ENCODE results near the gene ALG11.

DNA sequence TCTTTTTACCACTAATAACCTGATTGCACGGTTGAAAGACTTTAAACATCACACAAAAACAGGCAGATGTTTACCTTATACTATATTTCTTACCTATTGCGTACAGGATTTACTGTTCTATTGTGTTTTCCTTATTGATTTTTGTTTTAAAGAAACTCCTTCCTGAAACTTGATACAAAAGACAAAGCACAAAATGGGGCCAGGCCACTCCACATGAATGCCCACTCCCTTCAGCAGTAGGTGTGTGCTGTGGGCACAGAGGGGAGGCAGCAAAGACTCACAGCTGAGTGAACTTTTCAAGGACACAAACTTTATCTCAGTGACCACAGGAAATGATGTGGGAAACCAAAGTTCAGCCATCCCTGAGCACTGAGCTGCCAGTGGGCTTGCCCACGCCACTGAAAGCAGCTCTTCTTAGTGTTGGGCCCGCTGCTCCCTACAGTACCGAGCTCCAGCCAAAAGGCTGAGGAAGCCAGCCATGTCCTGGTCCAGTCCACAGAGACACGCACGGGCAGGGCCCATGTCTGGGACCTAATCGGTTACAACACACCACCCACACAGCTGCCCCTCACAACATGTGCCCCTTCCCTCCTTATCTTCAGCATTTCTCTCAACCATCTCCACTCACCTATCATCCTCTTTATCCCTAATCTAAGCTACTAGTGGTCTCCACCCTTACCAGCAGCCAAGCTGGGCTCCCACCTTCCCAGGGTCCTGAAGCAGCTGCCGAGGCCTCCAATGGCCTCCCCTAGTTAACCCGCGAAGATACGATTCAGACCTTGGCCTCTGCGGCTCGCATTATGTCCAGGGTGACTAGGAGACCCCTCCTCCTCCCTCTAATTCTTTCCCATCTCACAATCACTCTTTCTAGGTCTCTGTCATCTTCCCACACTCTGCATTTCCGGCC is 40.4 kb upstream of the ALG11 start:
- TF ChIP-seq, protein P1, sequence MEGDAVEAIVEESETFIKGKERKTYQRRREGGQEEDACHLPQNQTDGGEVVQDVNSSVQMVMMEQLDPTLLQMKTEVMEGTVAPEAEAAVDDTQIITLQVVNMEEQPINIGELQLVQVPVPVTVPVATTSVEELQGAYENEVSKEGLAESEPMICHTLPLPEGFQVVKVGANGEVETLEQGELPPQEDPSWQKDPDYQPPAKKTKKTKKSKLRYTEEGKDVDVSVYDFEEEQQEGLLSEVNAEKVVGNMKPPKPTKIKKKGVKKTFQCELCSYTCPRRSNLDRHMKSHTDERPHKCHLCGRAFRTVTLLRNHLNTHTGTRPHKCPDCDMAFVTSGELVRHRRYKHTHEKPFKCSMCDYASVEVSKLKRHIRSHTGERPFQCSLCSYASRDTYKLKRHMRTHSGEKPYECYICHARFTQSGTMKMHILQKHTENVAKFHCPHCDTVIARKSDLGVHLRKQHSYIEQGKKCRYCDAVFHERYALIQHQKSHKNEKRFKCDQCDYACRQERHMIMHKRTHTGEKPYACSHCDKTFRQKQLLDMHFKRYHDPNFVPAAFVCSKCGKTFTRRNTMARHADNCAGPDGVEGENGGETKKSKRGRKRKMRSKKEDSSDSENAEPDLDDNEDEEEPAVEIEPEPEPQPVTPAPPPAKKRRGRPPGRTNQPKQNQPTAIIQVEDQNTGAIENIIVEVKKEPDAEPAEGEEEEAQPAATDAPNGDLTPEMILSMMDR (IDR thresholded peaks at IDR 0.05) = no peak
- TF ChIP-seq EZH2 (IDR thresholded peaks at IDR 0.05) = no peak
